Measurements from ENCODE around the gene SPNS3.

SPNS3 gene

GRCh38 chr17:4405699-4406098 lies 28.0 kb upstream of the SPNS3 start:
- Histone ChIP-seq H3K4me3 (ENCODE audit: low read depth in 1 of 5, low read length in 5 of 5) (no peak overlapping the region), H3K9ac (ENCODE audit: low read length in 5 of 5) (no peak overlapping the region), H3K27ac (ENCODE audit: low read depth, low read length) (no peak overlapping the region), H3K9me3 (ENCODE audit: control insufficient read depth in 5 of 5, low read length in 5 of 5) (no peaks in the 10 kb centered on the region), H3K27me3 (ENCODE audit: control insufficient read depth in 5 of 5, insufficient read depth in 4 of 5, low read length in 5 of 5) (no peaks in the 10 kb centered on the region), H3K36me3 (ENCODE audit: control insufficient read depth in 5 of 5, insufficient read depth in 5 of 5, low read length in 5 of 5) (no peaks in the 10 kb centered on the region), H3K4me1 (ENCODE audit: control insufficient read depth in 5 of 5, insufficient read depth in 5 of 5, low read length in 5 of 5) (no peaks in the 10 kb centered on the region)

- H3K4me1 ChIP-seq (ENCODE audit: control insufficient read depth in 5 of 5, insufficient read depth in 5 of 5, low read length in 5 of 5) = no peaks in the 10 kb centered on the region
- no peak overlapping the region for H3K4me3 ChIP-seq (ENCODE audit: low read depth in 1 of 5, low read length in 5 of 5)
- no peak overlapping the region for H3K9ac ChIP-seq (ENCODE audit: low read length in 5 of 5)
- no peaks in the 10 kb centered on the region for H3K27me3 ChIP-seq (ENCODE audit: control insufficient read depth in 5 of 5, insufficient read depth in 4 of 5, low read length in 5 of 5)
- no peak overlapping the region for H3K27ac ChIP-seq (ENCODE audit: low read depth, low read length)
- H3K36me3 ChIP-seq (ENCODE audit: control insufficient read depth in 5 of 5, insufficient read depth in 5 of 5, low read length in 5 of 5) = no peaks in the 10 kb centered on the region
- H3K9me3 ChIP-seq (ENCODE audit: control insufficient read depth in 5 of 5, low read length in 5 of 5) = no peaks in the 10 kb centered on the region
Observed at GRCh38 chr17:4406386-4406785, 27.4 kb upstream of the SPNS3 start.

- Histone ChIP-seq H3K9me3 (ENCODE audit: control insufficient read depth in 5 of 5, low read length in 5 of 5) (no peaks in the 10 kb centered on the region), H3K4me3 (ENCODE audit: low read depth in 1 of 5, low read length in 5 of 5) (no peak overlapping the region), H3K27me3 (ENCODE audit: control insufficient read depth in 5 of 5, insufficient read depth in 4 of 5, low read length in 5 of 5) (no peaks in the 10 kb centered on the region), H3K27ac (ENCODE audit: low read depth, low read length) (no peak overlapping the region), H3K9ac (ENCODE audit: low read length in 5 of 5) (no peak overlapping the region), H3K4me1 (ENCODE audit: control insufficient read depth in 5 of 5, insufficient read depth in 5 of 5, low read length in 5 of 5) (peaks cover 0 to 4% (median 4%) of the 10 kb centered on the region in 5 donors), H3K36me3 (ENCODE audit: control insufficient read depth in 5 of 5, insufficient read depth in 5 of 5, low read length in 5 of 5) (no peaks in the 10 kb centered on the region)
Observed at GRCh38 chr17:4407216-4407615, 26.5 kb upstream of the SPNS3 start.

- H3K4me1 ChIP-seq (ENCODE audit: control insufficient read depth in 5 of 5, insufficient read depth in 5 of 5, low read length in 5 of 5) = peaks cover under 1 to 11% (median 8%) of the 10 kb centered on the region in 5 donors
- no peak overlapping the region for H3K27ac ChIP-seq (ENCODE audit: low read depth, low read length)
- H3K27me3 ChIP-seq (ENCODE audit: control insufficient read depth in 5 of 5, insufficient read depth in 4 of 5, low read length in 5 of 5) = no peaks in the 10 kb centered on the region
- no peaks in the 10 kb centered on the region for H3K9me3 ChIP-seq (ENCODE audit: control insufficient read depth in 5 of 5, low read length in 5 of 5)
- no peaks in the 10 kb centered on the region for H3K36me3 ChIP-seq (ENCODE audit: control insufficient read depth in 5 of 5, insufficient read depth in 5 of 5, low read length in 5 of 5)
- H3K9ac ChIP-seq (ENCODE audit: low read length in 5 of 5) = no peak overlapping the region
- no peak overlapping the region for H3K4me3 ChIP-seq (ENCODE audit: low read depth in 1 of 5, low read length in 5 of 5)
Observed at GRCh38 chr17:4407851-4408250, 25.9 kb upstream of the SPNS3 start.

- no peaks in the 10 kb centered on the region for H3K27me3 ChIP-seq (ENCODE audit: control insufficient read depth in 5 of 5, insufficient read depth in 4 of 5, low read length in 5 of 5)
- no peaks in the 10 kb centered on the region for H3K36me3 ChIP-seq (ENCODE audit: control insufficient read depth in 5 of 5, insufficient read depth in 5 of 5, low read length in 5 of 5)
- no peak overlapping the region for H3K9ac ChIP-seq (ENCODE audit: low read length in 5 of 5)
- H3K4me1 ChIP-seq (ENCODE audit: control insufficient read depth in 5 of 5, insufficient read depth in 5 of 5, low read length in 5 of 5) = peaks cover 3 to 15% (median 12%) of the 10 kb centered on the region in 5 donors
- no peaks in the 10 kb centered on the region for H3K9me3 ChIP-seq (ENCODE audit: control insufficient read depth in 5 of 5, low read length in 5 of 5)
- no peak overlapping the region for H3K4me3 ChIP-seq (ENCODE audit: low read depth in 1 of 5, low read length in 5 of 5)
- no peak overlapping the region for H3K27ac ChIP-seq (ENCODE audit: low read depth, low read length)
Observed at GRCh38 chr17:4409659-4410058, 24.1 kb upstream of the SPNS3 start.

GRCh38 chr17:4411201-4411600 lies 22.5 kb upstream of the SPNS3 start:
- H3K9ac ChIP-seq (ENCODE audit: low read length in 5 of 5) = no peak overlapping the region
- no peaks in the 10 kb centered on the region for H3K9me3 ChIP-seq (ENCODE audit: control insufficient read depth in 5 of 5, low read length in 5 of 5)
- H3K4me3 ChIP-seq (ENCODE audit: low read depth in 1 of 5, low read length in 5 of 5) = no peak overlapping the region
- H3K4me1 ChIP-seq (ENCODE audit: control insufficient read depth in 5 of 5, insufficient read depth in 5 of 5, low read length in 5 of 5) = peaks cover 3 to 15% (median 12%) of the 10 kb centered on the region in 5 donors
- H3K36me3 ChIP-seq (ENCODE audit: control insufficient read depth in 5 of 5, insufficient read depth in 5 of 5, low read length in 5 of 5) = no peaks in the 10 kb centered on the region
- H3K27me3 ChIP-seq (ENCODE audit: control insufficient read depth in 5 of 5, insufficient read depth in 4 of 5, low read length in 5 of 5) = no peaks in the 10 kb centered on the region
- no peak overlapping the region for H3K27ac ChIP-seq (ENCODE audit: low read depth, low read length)

GRCh38 chr17:4412933-4413831 lies 20.6 kb upstream of the SPNS3 start:
- Histone ChIP-seq H3K4me1 (ENCODE audit: control insufficient read depth in 5 of 5, insufficient read depth in 5 of 5, low read length in 5 of 5) (peaks cover 3 to 17% (median 12%) of the 10 kb centered on the region in 5 donors), H3K36me3 (ENCODE audit: control insufficient read depth in 5 of 5, insufficient read depth in 5 of 5, low read length in 5 of 5) (no peaks in the 10 kb centered on the region), H3K4me3 (ENCODE audit: low read depth in 1 of 5, low read length in 5 of 5) (peak overlapping the region; percentile 36 to 75 (median 40)), H3K27ac (ENCODE audit: low read depth, low read length) (peak overlapping the region; percentile 72), H3K9ac (ENCODE audit: low read length in 5 of 5) (peak overlapping the region in 1 of 5 donors; percentile 25), H3K9me3 (ENCODE audit: control insufficient read depth in 5 of 5, low read length in 5 of 5) (no peaks in the 10 kb centered on the region), H3K27me3 (ENCODE audit: control insufficient read depth in 5 of 5, insufficient read depth in 4 of 5, low read length in 5 of 5) (no peaks in the 10 kb centered on the region)

- no peak overlapping the region for H3K4me3 ChIP-seq (ENCODE audit: low read depth in 1 of 5, low read length in 5 of 5)
- H3K9me3 ChIP-seq (ENCODE audit: control insufficient read depth in 5 of 5, low read length in 5 of 5) = no peaks in the 10 kb centered on the region
- no peaks in the 10 kb centered on the region for H3K27me3 ChIP-seq (ENCODE audit: control insufficient read depth in 5 of 5, insufficient read depth in 4 of 5, low read length in 5 of 5)
- no peak overlapping the region for H3K9ac ChIP-seq (ENCODE audit: low read length in 5 of 5)
- peaks cover 4 to 16% (median 11%) of the 10 kb centered on the region in 5 donors for H3K4me1 ChIP-seq (ENCODE audit: control insufficient read depth in 5 of 5, insufficient read depth in 5 of 5, low read length in 5 of 5)
- no peak overlapping the region for H3K27ac ChIP-seq (ENCODE audit: low read depth, low read length)
- H3K36me3 ChIP-seq (ENCODE audit: control insufficient read depth in 5 of 5, insufficient read depth in 5 of 5, low read length in 5 of 5) = no peaks in the 10 kb centered on the region
Observed at GRCh38 chr17:4417129-4417667, 16.5 kb upstream of the SPNS3 start.

- H3K9ac ChIP-seq (ENCODE audit: low read length in 5 of 5) = no peak overlapping the region
Observed at GRCh38 chr17:4420692-4421131, 13.0 kb upstream of the SPNS3 start.

GRCh38 chr17:4422864-4423263 lies 10.9 kb upstream of the SPNS3 start:
- H3K27ac ChIP-seq (ENCODE audit: low read depth, low read length) = no peak overlapping the region
- peaks cover 0 to 5% (median 0%) of the 10 kb centered on the region in 5 donors for H3K9me3 ChIP-seq (ENCODE audit: control insufficient read depth in 5 of 5, low read length in 5 of 5)
- no peaks in the 10 kb centered on the region for H3K36me3 ChIP-seq (ENCODE audit: control insufficient read depth in 5 of 5, insufficient read depth in 5 of 5, low read length in 5 of 5)
- no peak overlapping the region for H3K4me3 ChIP-seq (ENCODE audit: low read depth in 1 of 5, low read length in 5 of 5)
- H3K4me1 ChIP-seq (ENCODE audit: control insufficient read depth in 5 of 5, insufficient read depth in 5 of 5, low read length in 5 of 5) = peaks cover 0 to 4% (median 1%) of the 10 kb centered on the region in 5 donors
- no peak overlapping the region for H3K9ac ChIP-seq (ENCODE audit: low read length in 5 of 5)
- peaks cover 0 to 4% (median 0%) of the 10 kb centered on the region in 5 donors for H3K27me3 ChIP-seq (ENCODE audit: control insufficient read depth in 5 of 5, insufficient read depth in 4 of 5, low read length in 5 of 5)

More at GRCh38 chr17:4420692-4421131, 13.0 kb upstream of the SPNS3 start:
- Histone ChIP-seq H3K4me1 (ENCODE audit: control insufficient read depth in 5 of 5, insufficient read depth in 5 of 5, low read length in 5 of 5) (peaks cover 0 to 6% (median 1%) of the 10 kb centered on the region in 5 donors), H3K4me3 (ENCODE audit: low read depth in 1 of 5, low read length in 5 of 5) (no peak overlapping the region), H3K9me3 (ENCODE audit: control insufficient read depth in 5 of 5, low read length in 5 of 5) (peaks cover 0 to 5% (median 0%) of the 10 kb centered on the region in 5 donors), H3K27ac (ENCODE audit: low read depth, low read length) (no peak overlapping the region), H3K36me3 (ENCODE audit: control insufficient read depth in 5 of 5, insufficient read depth in 5 of 5, low read length in 5 of 5) (no peaks in the 10 kb centered on the region), H3K27me3 (ENCODE audit: control insufficient read depth in 5 of 5, insufficient read depth in 4 of 5, low read length in 5 of 5) (no peaks in the 10 kb centered on the region)
